ENCODE data around the gene GALNT9.

Gene GALNT9

DNA sequence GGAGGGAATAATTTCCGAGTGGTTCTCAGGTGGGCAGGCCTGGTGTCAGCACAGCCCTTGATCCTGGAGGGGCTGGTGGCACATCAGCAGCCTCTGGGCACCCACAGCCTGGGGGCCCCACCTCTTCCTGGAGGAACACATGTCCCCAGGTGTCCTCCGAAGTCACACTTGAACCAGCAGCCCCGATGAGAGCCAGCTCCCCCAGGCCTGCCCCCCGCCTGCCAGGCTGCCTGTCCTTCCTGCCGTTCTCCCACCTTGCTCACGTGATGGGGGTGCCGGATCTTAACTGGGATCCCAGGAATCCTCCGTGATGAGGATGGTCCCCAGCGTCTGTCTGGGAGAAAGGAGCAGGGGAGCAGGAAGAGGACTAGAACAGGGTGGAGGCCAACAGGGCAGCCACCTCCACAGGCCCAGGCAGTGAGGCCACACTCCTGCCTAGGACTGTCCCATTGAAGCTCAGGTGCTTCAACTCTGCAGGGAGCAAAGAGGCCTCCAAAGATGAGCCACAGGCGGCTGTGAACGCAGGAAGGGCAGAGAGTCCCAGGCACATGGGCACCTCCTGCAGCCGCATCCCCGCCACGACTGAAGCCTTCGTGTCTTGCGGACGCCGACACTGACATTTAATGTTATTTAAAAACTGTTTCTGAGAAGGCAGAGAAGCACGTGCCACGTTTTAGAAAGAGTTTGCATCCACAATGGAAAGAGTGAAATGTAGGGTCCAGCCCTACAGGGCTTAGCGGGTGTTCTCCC lies 77.5 kb downstream of the GALNT9 start:
- no peak for ATAC-seq
- TF ChIP-seq TOX (CRISPR knock-in tag; IDR thresholded peaks at IDR 0.05; ENCODE audit: borderline replicate concordance) = no peak
- no peak for TF ChIP-seq ESRRG (CRISPR knock-in tag; IDR thresholded peaks at IDR 0.05)
- TF ChIP-seq ZC3H10 (CRISPR knock-in tag; IDR thresholded peaks at IDR 0.05) = no peak
- no peak for TF ChIP-seq OSR1 (CRISPR knock-in tag; IDR thresholded peaks at IDR 0.05)
- no peak for TF ChIP-seq ZNF8 (CRISPR knock-in tag; IDR thresholded peaks at IDR 0.05)
- no peak for TF ChIP-seq ZFP30 (CRISPR knock-in tag; IDR thresholded peaks at IDR 0.05)
- TF ChIP-seq TCF4 (CRISPR knock-in tag; IDR thresholded peaks at IDR 0.05; ENCODE audit: borderline replicate concordance) = no peak
- TF ChIP-seq, protein P1, sequence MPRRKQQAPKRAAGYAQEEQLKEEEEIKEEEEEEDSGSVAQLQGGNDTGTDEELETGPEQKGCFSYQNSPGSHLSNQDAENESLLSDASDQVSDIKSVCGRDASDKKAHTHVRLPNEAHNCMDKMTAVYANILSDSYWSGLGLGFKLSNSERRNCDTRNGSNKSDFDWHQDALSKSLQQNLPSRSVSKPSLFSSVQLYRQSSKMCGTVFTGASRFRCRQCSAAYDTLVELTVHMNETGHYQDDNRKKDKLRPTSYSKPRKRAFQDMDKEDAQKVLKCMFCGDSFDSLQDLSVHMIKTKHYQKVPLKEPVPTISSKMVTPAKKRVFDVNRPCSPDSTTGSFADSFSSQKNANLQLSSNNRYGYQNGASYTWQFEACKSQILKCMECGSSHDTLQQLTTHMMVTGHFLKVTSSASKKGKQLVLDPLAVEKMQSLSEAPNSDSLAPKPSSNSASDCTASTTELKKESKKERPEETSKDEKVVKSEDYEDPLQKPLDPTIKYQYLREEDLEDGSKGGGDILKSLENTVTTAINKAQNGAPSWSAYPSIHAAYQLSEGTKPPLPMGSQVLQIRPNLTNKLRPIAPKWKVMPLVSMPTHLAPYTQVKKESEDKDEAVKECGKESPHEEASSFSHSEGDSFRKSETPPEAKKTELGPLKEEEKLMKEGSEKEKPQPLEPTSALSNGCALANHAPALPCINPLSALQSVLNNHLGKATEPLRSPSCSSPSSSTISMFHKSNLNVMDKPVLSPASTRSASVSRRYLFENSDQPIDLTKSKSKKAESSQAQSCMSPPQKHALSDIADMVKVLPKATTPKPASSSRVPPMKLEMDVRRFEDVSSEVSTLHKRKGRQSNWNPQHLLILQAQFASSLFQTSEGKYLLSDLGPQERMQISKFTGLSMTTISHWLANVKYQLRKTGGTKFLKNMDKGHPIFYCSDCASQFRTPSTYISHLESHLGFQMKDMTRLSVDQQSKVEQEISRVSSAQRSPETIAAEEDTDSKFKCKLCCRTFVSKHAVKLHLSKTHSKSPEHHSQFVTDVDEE (CRISPR knock-in tag; IDR thresholded peaks at IDR 0.05) = no peak
- TF ChIP-seq, protein P2, sequence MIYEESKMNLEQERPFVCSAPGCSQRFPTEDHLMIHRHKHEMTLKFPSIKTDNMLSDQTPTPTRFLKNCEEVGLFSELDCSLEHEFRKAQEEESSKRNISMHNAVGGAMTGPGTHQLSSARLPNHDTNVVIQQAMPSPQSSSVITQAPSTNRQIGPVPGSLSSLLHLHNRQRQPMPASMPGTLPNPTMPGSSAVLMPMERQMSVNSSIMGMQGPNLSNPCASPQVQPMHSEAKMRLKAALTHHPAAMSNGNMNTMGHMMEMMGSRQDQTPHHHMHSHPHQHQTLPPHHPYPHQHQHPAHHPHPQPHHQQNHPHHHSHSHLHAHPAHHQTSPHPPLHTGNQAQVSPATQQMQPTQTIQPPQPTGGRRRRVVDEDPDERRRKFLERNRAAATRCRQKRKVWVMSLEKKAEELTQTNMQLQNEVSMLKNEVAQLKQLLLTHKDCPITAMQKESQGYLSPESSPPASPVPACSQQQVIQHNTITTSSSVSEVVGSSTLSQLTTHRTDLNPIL (CRISPR knock-in tag; IDR thresholded peaks at IDR 0.05; ENCODE audit: low read depth) = no peak
- no peak for TF ChIP-seq CSDC2 (CRISPR knock-in tag; IDR thresholded peaks at IDR 0.05)
- no peak for TF ChIP-seq SNAI2 (CRISPR knock-in tag; IDR thresholded peaks at IDR 0.05)
- TF ChIP-seq ZFP3 (CRISPR knock-in tag; IDR thresholded peaks at IDR 0.05) = no peak
- no peak for TF ChIP-seq ISL1 (CRISPR knock-in tag; IDR thresholded peaks at IDR 0.05)
- no peak for TF ChIP-seq PATZ1 (CRISPR knock-in tag; IDR thresholded peaks at IDR 0.05; ENCODE audit: borderline replicate concordance)

DNA sequence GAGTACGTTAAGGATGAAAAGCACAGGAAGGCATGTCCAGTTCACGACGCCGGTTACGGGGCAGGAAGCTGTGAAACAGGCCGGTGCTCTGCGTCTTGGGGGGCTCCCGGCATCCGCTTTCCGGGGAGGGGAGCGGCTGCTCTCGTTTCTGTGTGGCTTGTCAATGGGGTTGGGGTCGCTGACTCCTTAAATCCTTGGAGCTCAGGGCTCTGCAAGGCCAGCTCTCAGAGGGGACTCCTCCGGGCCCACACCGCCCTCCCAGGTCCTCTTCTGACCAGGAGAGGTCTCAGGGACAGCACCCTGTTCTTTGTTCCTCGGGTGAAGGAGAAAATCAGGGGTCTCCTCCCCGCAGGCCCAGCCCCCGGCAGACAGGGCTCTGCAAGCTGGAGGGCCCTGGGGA lies 78.1 kb downstream of the GALNT9 start:
- ATAC-seq = no peak
- TF ChIP-seq ZNF8 (CRISPR knock-in tag; IDR thresholded peaks at IDR 0.05) (no peak), ZNF565 (CRISPR knock-in tag; conservative IDR thresholded peaks at IDR 0.05; ENCODE audit: low read depth) (no peak), PPARA (CRISPR knock-in tag; IDR thresholded peaks at IDR 0.05; ENCODE audit: borderline replicate concordance) (no peak), PATZ1 (CRISPR knock-in tag; IDR thresholded peaks at IDR 0.05; ENCODE audit: borderline replicate concordance) (no peak), ISL1 (CRISPR knock-in tag; IDR thresholded peaks at IDR 0.05) (no peak), TOX (CRISPR knock-in tag; IDR thresholded peaks at IDR 0.05; ENCODE audit: borderline replicate concordance) (no peak), CSDC2 (CRISPR knock-in tag; IDR thresholded peaks at IDR 0.05) (no peak), SNAI2 (CRISPR knock-in tag; IDR thresholded peaks at IDR 0.05) (no peak), ZFP30 (CRISPR knock-in tag; IDR thresholded peaks at IDR 0.05) (no peak), ARNTL (CRISPR knock-in tag; IDR thresholded peaks at IDR 0.05; ENCODE audit: borderline replicate concordance, low read depth) (no peak), ESRRG (CRISPR knock-in tag; IDR thresholded peaks at IDR 0.05) (no peak), ZC3H10 (CRISPR knock-in tag; IDR thresholded peaks at IDR 0.05) (no peak)
- TF ChIP-seq, protein P3, sequence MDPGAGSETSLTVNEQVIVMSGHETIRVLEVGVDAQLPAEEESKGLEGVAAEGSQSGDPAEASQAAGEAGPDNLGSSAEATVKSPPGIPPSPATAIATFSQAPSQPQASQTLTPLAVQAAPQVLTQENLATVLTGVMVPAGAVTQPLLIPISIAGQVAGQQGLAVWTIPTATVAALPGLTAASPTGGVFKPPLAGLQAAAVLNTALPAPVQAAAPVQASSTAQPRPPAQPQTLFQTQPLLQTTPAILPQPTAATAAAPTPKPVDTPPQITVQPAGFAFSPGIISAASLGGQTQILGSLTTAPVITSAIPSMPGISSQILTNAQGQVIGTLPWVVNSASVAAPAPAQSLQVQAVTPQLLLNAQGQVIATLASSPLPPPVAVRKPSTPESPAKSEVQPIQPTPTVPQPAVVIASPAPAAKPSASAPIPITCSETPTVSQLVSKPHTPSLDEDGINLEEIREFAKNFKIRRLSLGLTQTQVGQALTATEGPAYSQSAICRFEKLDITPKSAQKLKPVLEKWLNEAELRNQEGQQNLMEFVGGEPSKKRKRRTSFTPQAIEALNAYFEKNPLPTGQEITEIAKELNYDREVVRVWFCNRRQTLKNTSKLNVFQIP (CRISPR knock-in tag; IDR thresholded peaks at IDR 0.05; ENCODE audit: borderline replicate concordance, low read depth) = no peak
- TF ChIP-seq, protein P1 (CRISPR knock-in tag; IDR thresholded peaks at IDR 0.05) = no peak
- TF ChIP-seq, protein P2 (CRISPR knock-in tag; IDR thresholded peaks at IDR 0.05; ENCODE audit: low read depth) = no peak
